NT2/D1 (cell line): ENCODE results near the gene PRDM15.

Source experiments
- DNase-seq: peaks from one replicate; pipeline ENCODE4 v3.0.0-alpha.2; 2011; ENCODE audit warnings: low read depth, low spot score
- H3K27me3 ChIP-seq: 2 replicates; pipeline ENCODE4 v1.6.0; 2011; ENCODE audit warnings: mild to moderate bottlenecking; ENCODE audit not compliant: insufficient read length, insufficient read depth
- H3K36me3 ChIP-seq: 2 replicates; pipeline ENCODE4 v1.6.1; 2011; ENCODE audit warnings: mild to moderate bottlenecking, low read length, mixed read lengths; ENCODE audit not compliant: insufficient read depth, insufficient read length
- H3K4me1 ChIP-seq: 2 replicates; pipeline ENCODE4 v1.5.1; 2011; ENCODE audit not compliant: insufficient read depth, insufficient read length
- H3K4me3 ChIP-seq: 2 replicates; pipeline ENCODE4 v1.5.1; 2011; ENCODE audit warnings: low read depth; ENCODE audit not compliant: insufficient read length
- H3K9ac ChIP-seq: 2 replicates; pipeline ENCODE4 v1.6.0; 2011; ENCODE audit warnings: low read depth; ENCODE audit not compliant: insufficient read length
- H3K9me3 ChIP-seq: 2 replicates; pipeline ENCODE4 v1.5.1; 2011; ENCODE audit warnings: mild to moderate bottlenecking, low read length; ENCODE audit not compliant: insufficient read depth
- SUZ12 ChIP-seq: IDR thresholded peaks from 2 replicates; pipeline ENCODE4 v1.6.1; 2011; ENCODE audit not compliant: insufficient read length, insufficient read depth; ENCODE audit errors: extremely low read depth
- YY1 ChIP-seq: IDR thresholded peaks from 2 replicates; pipeline ENCODE4 v1.6.1; 2011; ENCODE audit not compliant: insufficient read length, insufficient read depth
- ZNF274 ChIP-seq: IDR thresholded peaks from 2 replicates; pipeline ENCODE4 v1.6.1; 2011; ENCODE audit warnings: mild to moderate bottlenecking, low read depth, low read length

Gene PRDM15

DNA sequence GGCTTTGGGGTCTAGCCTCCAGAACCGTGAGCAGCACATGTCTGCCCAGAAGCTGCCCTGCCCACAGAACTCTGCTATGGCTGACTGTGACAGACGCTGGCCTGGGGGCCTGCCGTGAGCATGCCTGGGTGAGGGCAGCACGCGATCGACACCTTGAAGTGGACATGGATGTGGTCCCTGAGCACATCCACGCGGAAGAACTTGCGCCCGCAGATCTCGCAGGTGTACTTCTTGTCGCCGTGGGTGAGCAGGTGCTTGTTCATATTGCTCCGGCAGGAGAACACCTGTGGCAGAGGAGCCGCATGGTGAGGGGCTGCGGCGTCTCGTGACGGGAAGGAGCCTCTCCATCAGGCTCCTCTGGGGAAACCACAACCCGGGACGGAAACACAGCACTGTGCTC lies 56.0 kb downstream of the PRDM15 start:
- H3K27me3 ChIP-seq, result no peaks in the 10 kb centered on the region
- H3K9ac ChIP-seq, result no peak overlapping the region
- no peak overlapping the region for H3K4me3 ChIP-seq
- TF ChIP-seq ZNF274, result no peak
- no peak for TF ChIP-seq SUZ12
- TF ChIP-seq YY1, result no peak
- H3K4me1 ChIP-seq, result no peaks in the 10 kb centered on the region
- no peaks in the 10 kb centered on the region for H3K9me3 ChIP-seq
- DNase-seq, result no peak
- peaks cover 76% of the 10 kb centered on the region for H3K36me3 ChIP-seq

DNA sequence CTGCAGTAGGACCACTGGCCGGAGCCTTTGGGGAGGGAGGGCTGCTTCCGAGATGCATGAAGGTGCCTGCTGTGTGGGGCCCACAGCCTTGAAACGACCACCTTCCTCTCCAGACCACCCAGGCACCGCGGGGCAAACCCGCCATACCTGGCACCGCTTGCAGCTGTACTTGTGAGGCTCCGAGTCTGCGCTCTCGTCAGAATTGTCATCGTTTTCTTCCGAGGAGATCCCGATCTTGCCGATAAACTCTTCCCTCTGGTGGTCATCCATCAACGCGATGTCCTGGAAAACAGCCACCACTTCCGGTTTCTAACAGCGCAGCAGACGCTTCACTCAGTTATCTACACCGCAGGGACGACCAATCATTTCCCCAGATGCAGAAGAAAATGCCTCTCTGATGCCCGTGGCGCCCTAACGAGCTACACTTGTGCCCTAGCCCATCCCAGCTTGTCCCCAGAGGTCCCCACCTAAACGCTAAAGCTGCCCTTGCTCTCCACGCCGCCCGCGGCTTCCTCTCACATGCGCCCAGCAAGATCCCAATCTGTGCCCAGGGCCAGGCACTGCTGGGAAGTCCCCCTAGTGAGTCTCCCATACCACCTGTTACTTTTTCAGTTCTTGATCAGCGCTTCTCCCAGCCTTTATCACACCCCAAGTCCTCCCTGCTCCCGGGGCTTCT lies 57.2 kb downstream of the PRDM15 start:
- Histone ChIP-seq H3K9ac (no peak overlapping the region), H3K36me3 (peaks cover 72% of the 10 kb centered on the region), H3K27me3 (no peaks in the 10 kb centered on the region), H3K4me1 (no peaks in the 10 kb centered on the region), H3K9me3 (no peaks in the 10 kb centered on the region), H3K4me3 (no peak overlapping the region)
- DNase-seq, result no peak
- TF ChIP-seq SUZ12, result no peak
- no peak for TF ChIP-seq YY1
- TF ChIP-seq ZNF274, result no peak

DNA sequence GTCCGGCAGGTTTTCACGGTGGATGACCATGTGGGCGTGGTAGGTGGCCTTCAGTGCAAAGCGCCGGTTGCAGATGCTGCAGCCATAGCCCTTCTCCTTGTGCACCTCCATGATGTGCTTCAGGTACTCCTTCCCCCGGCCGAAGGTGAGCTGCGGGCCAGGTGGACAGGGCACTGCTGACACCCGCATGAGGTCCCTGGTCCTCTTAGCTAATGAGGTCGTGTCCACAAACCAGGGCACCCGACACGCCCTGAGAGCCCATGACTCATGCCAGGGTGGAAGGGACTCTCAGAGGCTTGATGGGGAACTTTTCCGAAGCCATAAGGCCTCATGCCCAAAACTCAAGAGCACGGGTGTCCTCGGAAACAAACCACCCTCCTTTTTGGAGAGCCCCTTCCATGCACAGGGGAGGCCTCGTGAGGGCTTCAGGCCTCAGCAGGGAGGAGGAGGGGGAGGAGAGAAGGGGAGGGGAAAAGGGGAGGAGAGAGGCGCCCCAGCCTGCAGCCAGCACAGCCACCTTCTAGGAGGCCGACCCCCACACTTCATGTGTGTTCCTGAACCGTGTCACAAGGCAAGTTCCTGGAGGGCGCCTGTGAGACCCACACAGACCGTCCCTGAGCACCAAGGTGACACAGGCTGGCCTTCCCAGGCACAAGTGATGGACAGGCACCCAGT lies 57.9 kb downstream of the PRDM15 start:
- DNase-seq, result no peak
- no peak overlapping the region for H3K9ac ChIP-seq
- peaks cover 67% of the 10 kb centered on the region for H3K36me3 ChIP-seq
- H3K4me1 ChIP-seq, result peaks cover 2% of the 10 kb centered on the region
- H3K9me3 ChIP-seq, result no peaks in the 10 kb centered on the region
- no peaks in the 10 kb centered on the region for H3K27me3 ChIP-seq
- TF ChIP-seq YY1 (no peak), SUZ12 (no peak), ZNF274 (no peak)
- H3K4me3 ChIP-seq, result no peak overlapping the region

- H3K9me3 ChIP-seq, result no peaks in the 10 kb centered on the region
- H3K9ac ChIP-seq, result no peak overlapping the region
- H3K4me1 ChIP-seq, result peaks cover 2% of the 10 kb centered on the region
- TF ChIP-seq YY1, result no peak
- no peak for TF ChIP-seq ZNF274
- TF ChIP-seq SUZ12, result no peak
- peaks cover 68% of the 10 kb centered on the region for H3K36me3 ChIP-seq
- no peak overlapping the region for H3K4me3 ChIP-seq
- no peak for DNase-seq
- H3K27me3 ChIP-seq, result no peaks in the 10 kb centered on the region
Measured at GRCh38 chr21:41820384-41821080, 58.6 kb downstream of the PRDM15 start.

DNA sequence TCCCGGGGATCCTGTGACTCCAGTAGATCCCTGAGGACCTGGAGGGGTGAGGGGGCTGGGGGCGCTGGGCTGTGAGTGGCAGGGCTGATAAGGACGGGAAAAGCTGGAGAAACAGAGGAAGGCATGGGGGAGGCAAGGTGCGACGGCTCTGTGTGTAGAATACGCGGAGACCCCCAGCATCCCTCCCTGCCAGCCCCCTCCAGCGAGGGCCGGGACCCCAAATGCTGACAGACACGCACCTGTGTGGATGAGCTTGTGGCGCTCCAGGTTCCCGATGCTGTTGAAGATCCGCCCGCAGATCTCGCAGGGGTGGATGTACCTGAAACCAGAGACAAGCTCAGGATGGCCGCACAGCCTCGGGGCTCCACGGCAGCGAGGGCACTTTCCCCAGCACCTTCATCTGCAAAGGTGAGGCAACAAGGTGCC lies 59.3 kb downstream of the PRDM15 start:
- no peaks in the 10 kb centered on the region for H3K9me3 ChIP-seq
- H3K36me3 ChIP-seq, result peaks cover 68% of the 10 kb centered on the region
- H3K4me1 ChIP-seq, result peaks cover 2% of the 10 kb centered on the region
- DNase-seq, result no peak
- no peak overlapping the region for H3K4me3 ChIP-seq
- no peak for TF ChIP-seq ZNF274
- TF ChIP-seq YY1, result no peak
- TF ChIP-seq SUZ12, result no peak
- H3K9ac ChIP-seq, result no peak overlapping the region
- no peaks in the 10 kb centered on the region for H3K27me3 ChIP-seq

- DNase-seq, result no peak
- H3K4me1 ChIP-seq, result peaks cover 2% of the 10 kb centered on the region
- no peak for TF ChIP-seq SUZ12
- no peak for TF ChIP-seq YY1
- no peak for TF ChIP-seq ZNF274
Measured at GRCh38 chr21:41819236-41819855, 59.8 kb downstream of the PRDM15 start.

More at GRCh38 chr21:41819236-41819855, 59.8 kb downstream of the PRDM15 start:
- Histone ChIP-seq H3K36me3 (peaks cover 67% of the 10 kb centered on the region), H3K9me3 (no peaks in the 10 kb centered on the region), H3K9ac (no peak overlapping the region), H3K27me3 (no peaks in the 10 kb centered on the region), H3K4me3 (no peak overlapping the region)
